Measurements from ENCODE around the gene KCNAB3.
A peak's percentile ranks its signal among the peaks of the same experiment; 100 is the strongest.

Gene KCNAB3

GRCh38 chr17:7927596-7927995 is 2.1 kb downstream of the KCNAB3 start:
- FAIRE-seq (no peak), DNase-seq (ENCODE audit: insufficient read length, low spot score) (peak; percentile 42)
- no peak for TF ChIP-seq POLR2A (IDR thresholded peaks at IDR 0.05; ENCODE audit: low read depth, low read length)

- DNase-seq (ENCODE audit: insufficient read length, low spot score) (no peak), FAIRE-seq (no peak)
- TF ChIP-seq POLR2A (IDR thresholded peaks at IDR 0.05; ENCODE audit: low read depth, low read length), result no peak
Measured at GRCh38 chr17:7922845-7923628, 6.6 kb downstream of the KCNAB3 start.

- TF ChIP-seq POLR2A (IDR thresholded peaks at IDR 0.05; ENCODE audit: low read depth, low read length), result no peak
- FAIRE-seq (no peak), DNase-seq (ENCODE audit: insufficient read length, low spot score) (no peak)
Measured at GRCh38 chr17:7922269-7922844, 7.3 kb downstream of the KCNAB3 start.

GRCh38 chr17:7916808-7917207 is 12.8 kb downstream of the KCNAB3 start:
- no peak for FAIRE-seq
- no peak for TF ChIP-seq POLR2A (IDR thresholded peaks at IDR 0.05; ENCODE audit: low read depth, low read length)
- DNase-seq (ENCODE audit: insufficient read length, low spot score), result no peak

- no peak for TF ChIP-seq POLR2A (IDR thresholded peaks at IDR 0.05; ENCODE audit: low read depth, low read length)
- no peak for FAIRE-seq
- DNase-seq (ENCODE audit: insufficient read length, low spot score), result no peak
Measured at GRCh38 chr17:7916385-7916682, 13.3 kb downstream of the KCNAB3 start.

GRCh38 chr17:7915611-7916384 is 13.9 kb downstream of the KCNAB3 start, which contains the start of gene RNF227:
RNF227 (minus strand) TSS chr17:7916289; CDS start chr17:7916195, 94 bp downstream.
- DNase-seq (ENCODE audit: insufficient read length, low spot score), result peak; percentile 83
- FAIRE-seq, result no peak

GRCh38 chr17:7915179-7915610 is 14.5 kb downstream of the KCNAB3 start:
- DNase-seq (ENCODE audit: insufficient read length, low spot score) (peak; percentile 50), FAIRE-seq (no peak)
- no peak for TF ChIP-seq POLR2A (IDR thresholded peaks at IDR 0.05; ENCODE audit: low read depth, low read length)

More at GRCh38 chr17:7915611-7916384, 13.9 kb downstream of the KCNAB3 start, which contains the start of gene RNF227:
- peak; percentile 68 for TF ChIP-seq POLR2A (IDR thresholded peaks at IDR 0.05; ENCODE audit: low read depth, low read length)

- no peak for TF ChIP-seq POLR2A (IDR thresholded peaks at IDR 0.05; ENCODE audit: low read depth, low read length)
- DNase-seq (ENCODE audit: insufficient read length, low spot score) (peak; percentile 61), FAIRE-seq (peak; percentile 20)
Measured at GRCh38 chr17:7912927-7913524, 16.6 kb downstream of the KCNAB3 start.

GRCh38 chr17:7911116-7911515 is 18.5 kb downstream of the KCNAB3 start:
- TF ChIP-seq POLR2A (IDR thresholded peaks at IDR 0.05; ENCODE audit: low read depth, low read length), result no peak
- DNase-seq (ENCODE audit: insufficient read length, low spot score) (no peak), FAIRE-seq (no peak)

- no peak for DNase-seq (ENCODE audit: insufficient read length, low spot score)
- FAIRE-seq, result no peak
- TF ChIP-seq POLR2A (IDR thresholded peaks at IDR 0.05; ENCODE audit: low read depth, low read length), result no peak
Measured at GRCh38 chr17:7910711-7911110, 18.9 kb downstream of the KCNAB3 start.

GRCh38 chr17:7910281-7910680 is 19.4 kb downstream of the KCNAB3 start:
- DNase-seq (ENCODE audit: insufficient read length, low spot score), result no peak
- no peak for FAIRE-seq
- no peak for TF ChIP-seq POLR2A (IDR thresholded peaks at IDR 0.05; ENCODE audit: low read depth, low read length)

GRCh38 chr17:7909089-7909488 is 20.6 kb downstream of the KCNAB3 start:
- FAIRE-seq (no peak), DNase-seq (ENCODE audit: insufficient read length, low spot score) (no peak)
- TF ChIP-seq POLR2A (IDR thresholded peaks at IDR 0.05; ENCODE audit: low read depth, low read length), result no peak

- DNase-seq (ENCODE audit: insufficient read length, low spot score), result no peak
- no peak for TF ChIP-seq POLR2A (IDR thresholded peaks at IDR 0.05; ENCODE audit: low read depth, low read length)
- FAIRE-seq, result no peak
Measured at GRCh38 chr17:7903154-7904103, 26.2 kb downstream of the KCNAB3 start.

All from H54 (cell line).